RCC 7860 (cell line): ENCODE results near the gene SFTA2.

Source experiments
- DNase-seq: peaks from one replicate; pipeline ENCODE4 v3.0.0-alpha.2; 2015; ENCODE audit warnings: low spot score
- FAIRE-seq: peaks from 2 replicates; lab custom pipeline; 2012; peaks lifted over from hg19 to GRCh38; lab: Jason Lieb, UNC

The SFTA2 gene

GRCh38 chr6:30891816-30892538, 40.0 kb downstream of the SFTA2 start:
- FAIRE-seq (no peak), DNase-seq (no peak)

GRCh38 chr6:30891450-30891723, 40.6 kb downstream of the SFTA2 start:
- DNase-seq (no peak), FAIRE-seq (no peak)

- FAIRE-seq, result no peak
- no peak for DNase-seq
Observed at GRCh38 chr6:30890646-30891449, 41.1 kb downstream of the SFTA2 start.

DNA sequence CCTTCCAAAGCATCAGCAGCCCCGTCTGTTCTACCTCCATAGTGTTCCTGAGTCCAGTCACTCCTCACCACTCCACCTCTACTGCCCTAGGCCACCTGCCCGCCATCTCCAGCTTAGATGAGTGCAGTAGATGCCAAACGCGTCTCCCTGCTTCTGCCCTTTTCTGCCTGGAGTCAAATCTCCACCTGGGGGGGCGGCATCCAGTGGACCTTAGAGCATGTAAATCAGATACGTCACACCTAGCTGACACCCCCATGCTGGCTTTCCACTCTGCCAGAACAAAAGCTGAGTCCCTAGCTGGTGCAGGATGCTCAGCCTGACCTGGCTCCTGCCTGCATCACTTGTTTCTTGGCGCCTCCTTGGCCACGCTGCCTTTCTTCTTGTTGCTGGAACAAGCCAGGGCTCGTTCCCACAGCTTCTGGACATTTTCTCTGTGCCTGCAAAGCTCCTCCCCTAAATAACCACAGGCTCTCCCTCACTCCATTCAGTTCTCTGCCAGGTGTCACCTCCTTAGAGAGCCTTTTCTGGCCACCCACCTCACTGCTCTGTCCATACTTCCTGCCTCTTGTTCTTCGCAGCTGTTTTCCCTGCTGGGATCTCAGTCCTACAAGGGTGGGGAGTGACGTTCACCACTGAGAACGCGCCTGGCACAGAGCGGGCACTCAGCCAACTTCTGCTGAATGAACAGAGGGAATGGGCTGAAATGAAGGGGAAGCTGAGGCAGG, 41.9 kb downstream of the SFTA2 start:
- DNase-seq (no peak), FAIRE-seq (no peak)

- no peak for FAIRE-seq
- DNase-seq, result no peak
Observed at GRCh38 chr6:30889496-30889885, 42.5 kb downstream of the SFTA2 start.

DNA sequence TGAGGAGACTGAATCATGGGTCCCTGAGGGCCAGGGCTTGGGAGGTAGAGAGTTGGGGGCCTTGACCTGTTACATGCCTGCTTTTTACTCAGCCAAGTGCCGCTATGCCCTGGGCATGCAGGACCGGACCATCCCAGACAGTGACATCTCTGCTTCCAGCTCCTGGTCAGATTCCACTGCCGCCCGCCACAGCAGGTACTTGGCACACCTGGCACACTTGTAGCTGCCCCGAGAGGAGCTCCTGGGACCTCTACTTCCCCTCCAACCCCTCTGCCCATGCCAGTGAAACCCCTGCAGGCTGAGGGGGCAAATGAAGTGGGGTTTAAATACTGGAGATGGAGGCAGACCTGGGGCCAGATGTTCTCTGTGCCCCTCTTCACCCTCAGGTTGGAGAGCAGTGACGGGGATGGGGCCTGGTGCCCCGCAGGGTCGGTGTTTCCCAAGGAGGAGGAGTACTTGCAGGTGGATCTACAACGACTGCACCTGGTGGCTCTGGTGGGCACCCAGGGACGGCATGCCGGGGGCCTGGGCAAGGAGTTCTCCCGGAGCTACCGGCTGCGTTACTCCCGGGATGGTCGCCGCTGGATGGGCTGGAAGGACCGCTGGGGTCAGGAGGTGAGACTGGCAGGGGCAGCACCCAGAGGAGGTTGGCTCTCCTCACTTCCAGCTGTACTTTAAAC, 43.0 kb downstream of the SFTA2 start:
- FAIRE-seq, result no peak

DNA sequence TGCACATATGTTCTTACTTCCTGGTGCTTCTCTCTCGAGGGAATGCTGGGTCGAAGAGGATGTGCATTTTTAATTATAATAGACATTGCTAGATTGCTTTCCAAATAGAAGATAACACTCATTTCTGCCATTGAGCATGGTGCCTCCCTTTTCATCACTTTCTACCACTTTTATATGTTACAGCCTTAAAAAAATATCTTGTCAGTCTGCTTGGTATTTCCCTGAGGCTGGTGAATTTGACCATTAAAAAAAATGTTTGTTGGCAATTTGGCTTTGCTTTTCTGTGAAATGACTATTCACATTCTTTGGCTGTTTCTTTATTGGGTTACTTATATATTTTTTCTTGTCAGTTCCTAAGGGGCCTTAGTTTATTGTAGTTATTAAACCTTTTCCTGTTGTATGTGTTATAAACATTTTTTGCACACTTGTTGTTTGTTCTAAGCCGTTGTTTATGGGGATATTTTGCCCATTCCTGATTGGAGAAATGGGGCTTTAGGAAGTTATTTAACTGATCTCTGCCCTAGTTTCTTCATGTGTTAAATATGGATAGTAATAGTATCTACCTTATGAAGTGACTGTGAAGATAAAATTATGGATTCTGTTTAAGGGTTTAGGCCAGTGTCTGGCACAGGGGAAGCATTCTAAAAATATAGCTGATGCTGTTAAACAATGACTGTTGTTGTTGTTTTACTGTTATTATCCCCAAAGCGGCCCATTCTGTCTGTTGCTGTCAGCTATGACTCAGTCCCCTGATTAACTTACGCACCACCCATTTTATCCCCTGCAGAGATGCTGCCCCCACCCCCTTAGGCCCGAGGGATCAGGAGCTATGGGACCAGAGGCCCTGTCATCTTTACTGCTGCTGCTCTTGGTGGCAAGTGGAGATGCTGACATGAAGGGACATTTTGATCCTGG, 43.8 kb downstream of the SFTA2 start:
- DNase-seq (no peak), FAIRE-seq (no peak)

More for the DNA sequence above, 43.0 kb downstream of the SFTA2 start:
- no peak for DNase-seq

- FAIRE-seq, result no peak
- no peak for DNase-seq
Observed at GRCh38 chr6:30886897-30887255, 45.1 kb downstream of the SFTA2 start.

DNA sequence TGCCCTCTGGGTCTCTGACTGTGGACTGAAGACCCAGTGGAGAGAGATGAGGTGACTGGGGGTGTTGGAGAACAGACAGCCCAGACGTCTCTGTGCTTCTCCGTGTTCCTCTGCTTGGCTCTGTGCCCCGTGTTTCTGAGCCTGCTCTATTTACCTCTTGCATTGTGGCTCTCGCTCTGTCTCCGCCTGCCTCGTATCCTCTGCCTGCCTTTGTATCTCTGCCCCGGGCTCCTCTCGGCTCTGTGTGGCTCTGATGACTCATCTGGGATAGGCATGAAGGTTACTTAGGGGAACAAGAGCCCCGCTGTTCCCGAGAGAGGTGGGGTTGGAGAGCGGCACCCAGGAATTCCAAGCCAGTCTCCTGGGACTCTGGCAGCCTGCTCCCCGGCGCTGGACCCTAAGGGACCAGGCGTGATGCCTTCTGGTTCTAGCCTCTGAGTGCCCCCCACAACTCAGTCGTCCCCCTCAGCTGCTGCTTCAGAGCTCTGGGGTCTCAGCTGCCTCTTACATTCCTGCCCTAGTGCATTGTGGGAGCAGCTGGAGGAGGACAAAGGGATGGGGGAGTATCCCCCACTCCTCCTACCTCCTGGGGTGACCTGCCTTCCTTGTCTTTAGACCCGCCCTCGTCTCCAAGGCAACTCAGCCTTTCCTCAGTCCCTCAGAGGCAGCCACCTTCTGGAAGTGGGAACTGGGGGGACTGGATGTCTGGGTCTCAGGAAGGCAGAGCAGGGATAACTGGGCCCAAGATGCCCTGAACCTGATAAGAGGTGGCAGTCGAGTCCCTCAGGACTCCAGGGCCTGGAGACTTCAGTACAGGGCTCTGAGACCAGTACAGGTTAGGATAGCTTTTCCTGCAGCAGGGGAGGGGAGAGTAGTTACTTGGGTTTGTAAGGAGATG, 45.7 kb downstream of the SFTA2 start:
- FAIRE-seq (no peak), DNase-seq (peak; percentile 76)

GRCh38 chr6:30885481-30885998, 46.4 kb downstream of the SFTA2 start:
- FAIRE-seq (no peak), DNase-seq (peak; percentile 18)

DNA sequence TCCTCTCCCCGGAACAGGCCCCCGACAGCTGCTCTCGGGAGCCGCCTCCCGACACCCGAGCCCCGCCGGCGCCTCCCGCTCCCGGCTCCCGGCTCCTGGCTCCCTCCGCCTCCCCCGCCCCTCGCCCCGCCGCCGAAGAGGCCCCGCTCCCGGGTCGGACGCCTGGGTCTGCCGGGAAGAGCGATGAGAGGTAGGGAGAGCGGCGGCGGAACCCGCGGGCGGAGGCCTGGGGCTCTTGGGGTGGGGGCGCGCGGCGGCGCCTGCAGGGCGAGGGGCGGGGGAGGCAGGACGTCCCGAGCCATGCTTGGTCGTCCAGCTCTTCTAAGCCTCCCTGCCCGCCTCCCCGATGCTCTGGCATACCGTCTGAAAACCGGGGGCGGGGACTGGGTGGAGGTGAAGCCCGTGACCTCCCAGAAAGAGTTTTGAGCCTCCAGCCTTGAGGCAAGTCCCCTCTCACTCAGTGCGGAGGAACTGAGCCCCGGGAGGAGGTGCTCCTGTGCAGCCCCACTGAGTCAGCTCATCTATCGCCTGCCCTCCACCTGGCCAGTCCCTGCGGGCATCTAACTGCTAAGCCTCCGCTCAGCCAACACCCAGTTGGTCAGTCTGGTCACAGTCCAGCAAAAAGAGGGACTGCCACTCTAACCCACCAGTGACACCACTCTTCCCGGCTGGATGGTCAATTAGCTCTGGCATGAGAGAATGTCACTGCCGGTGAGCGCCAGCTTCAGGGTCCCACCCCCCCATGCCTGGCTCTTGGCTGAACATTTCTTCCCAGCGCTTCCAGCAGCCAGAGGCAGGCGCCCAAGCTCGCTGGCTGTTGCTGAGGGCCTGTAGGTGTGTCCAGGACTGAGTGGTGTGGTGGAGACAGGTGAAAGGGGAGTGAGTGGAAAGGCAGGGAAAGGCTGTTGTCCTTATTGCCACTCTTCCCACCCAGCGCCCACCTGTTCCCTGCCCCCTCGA, 47.2 kb downstream of the SFTA2 start:
- DNase-seq, result peak; percentile 50
- FAIRE-seq, result no peak

- FAIRE-seq (no peak), DNase-seq (no peak)
Observed at GRCh38 chr6:30883685-30884520, 48.1 kb downstream of the SFTA2 start, which contains the start of gene DDR1. DDR1 (plus strand) TSS chr6:30884519; CDS start chr6:30888730, 4,211 bp downstream.

GRCh38 chr6:30882759-30883684, 48.9 kb downstream of the SFTA2 start:
- no peak for FAIRE-seq
- no peak for DNase-seq

DNA sequence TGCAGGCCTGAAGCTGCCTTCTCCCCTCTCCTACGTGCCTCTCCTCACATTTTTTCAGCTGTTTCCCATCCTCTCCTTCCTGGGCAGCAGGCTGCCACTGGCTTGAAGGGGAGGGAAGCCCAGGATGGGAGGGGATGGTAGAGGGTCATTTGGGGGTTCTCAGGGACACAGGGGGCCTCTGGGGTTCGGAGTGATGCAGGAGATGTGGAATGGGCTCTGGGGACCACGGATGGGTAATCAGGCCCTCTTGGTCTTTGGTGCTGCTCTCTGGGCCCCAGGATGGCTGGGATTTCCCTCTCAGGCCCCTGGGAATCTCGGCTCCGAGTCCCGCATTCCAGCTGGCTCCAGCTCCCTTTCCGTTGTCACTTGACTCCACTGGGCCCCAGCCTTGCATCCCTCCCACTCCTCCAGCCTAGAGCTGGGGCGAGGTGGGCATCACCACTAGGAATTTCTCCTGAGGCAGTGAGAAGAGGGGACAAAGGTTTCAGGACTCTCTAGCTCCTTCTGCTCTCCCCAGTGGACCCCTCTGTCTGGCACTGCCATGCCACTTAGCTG, 49.7 kb downstream of the SFTA2 start:
- DNase-seq, result no peak
- FAIRE-seq, result no peak

- FAIRE-seq (no peak), DNase-seq (no peak)
Observed at GRCh38 chr6:30881392-30882203, 50.4 kb downstream of the SFTA2 start.
